ENCODE results near the gene DRC7. TPM values are rescaled to one million over a fixed set of nuclear protein-coding genes. Genes with fewer than 3 reads are reported as not detected.

The DRC7 gene
- total RNA-seq: 0.09 and 0.19 TPM in 2 replicates

GRCh38 chr16:57694725-57695679 is at the start of gene DRC7:
Gene DRC7 (plus strand): TSS chr16:57694806. CDS start chr16:57697950, 3,144 bp downstream.

GRCh38 chr16:57668263-57668571 is 26.4 kb upstream of the DRC7 start, which contains the start of gene ADGRG3:
Gene ADGRG3 (plus strand): TSS chr16:57668306. CDS start chr16:57668348, 42 bp downstream.

DNA sequence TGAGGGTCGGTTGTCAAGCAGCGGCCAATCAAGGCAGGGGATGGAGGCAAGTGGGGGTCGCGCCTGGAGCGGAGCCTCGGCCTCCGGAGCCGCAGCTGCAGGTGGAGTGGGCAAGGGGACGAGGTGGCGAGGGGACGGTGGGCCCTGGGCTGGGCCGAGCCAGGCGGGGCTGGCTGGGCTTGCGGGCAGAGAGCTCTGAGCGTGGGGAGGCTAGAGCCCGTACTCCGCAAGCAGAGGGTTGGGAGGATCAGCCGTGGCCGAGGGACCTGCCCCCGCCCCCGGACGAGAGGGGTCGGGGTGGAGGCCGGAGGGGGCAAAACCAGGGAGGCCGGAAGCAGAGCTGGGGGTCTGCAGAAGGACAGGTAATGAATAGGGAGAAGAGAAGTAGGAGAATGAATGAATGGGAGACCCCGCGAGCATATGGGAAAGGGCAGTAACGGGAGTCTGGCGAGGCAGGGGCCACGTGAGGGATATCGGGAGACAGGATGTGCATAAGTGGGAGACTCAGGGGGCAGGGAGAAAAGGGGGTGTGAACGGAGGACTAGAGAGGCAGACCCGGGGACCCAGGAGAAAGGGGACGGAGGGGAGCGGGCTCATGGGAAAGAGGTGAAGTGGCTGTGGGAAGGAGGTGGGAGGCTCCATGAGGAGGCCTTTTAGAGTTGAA is 41.3 kb downstream of the DRC7 start, which contains the start of gene KATNB1:
Gene KATNB1 (plus strand): TSS at position 16 of the 664 bp plus-strand sequence. CDS start 1,474 bp downstream, outside the sequence.

Other genes with a start within 250 kb of the DRC7 start
- 71.7 and 76.7 TPM in 2 replicates for gene CIAPIN1, start 247.4 kb upstream of the DRC7 start, total RNA-seq
- 48.2 and 55.7 TPM in 2 replicates for gene COQ9, start 247.3 kb upstream of the DRC7 start, total RNA-seq
- gene POLR2C, start 232.1 kb upstream of the DRC7 start, total RNA-seq: 106 and 110 TPM in 2 replicates
- 24.0 and 25.1 TPM in 2 replicates for gene DOK4, start 208.3 kb upstream of the DRC7 start, total RNA-seq
- 9.9 and 14.5 TPM in 2 replicates for gene CCDC102A, start 158.2 kb upstream of the DRC7 start, total RNA-seq
- not detected in 2 replicates for gene ADGRG5, start 152.2 kb upstream of the DRC7 start, total RNA-seq
- gene ADGRG1, start 66.2 kb upstream of the DRC7 start, total RNA-seq: 24.8 and 29.1 TPM in 2 replicates
- gene ADGRG3, start 26.5 kb upstream of the DRC7 start, total RNA-seq: not detected in 2 replicates
- gene KATNB1, start 41.0 kb downstream of the DRC7 start, total RNA-seq: 18.8 and 26.0 TPM in 2 replicates
- gene KIFC3, start 107.7 kb downstream of the DRC7 start, total RNA-seq: 45.3 and 56.0 TPM in 2 replicates

All from endothelial cell of coronary artery (primary cell).